ENCODE results near the gene C10orf105. TPM values are rescaled to one million over a fixed set of nuclear protein-coding genes. Genes with fewer than 3 reads are reported as not detected.

C10orf105 gene
- total and polyA plus RNA-seq, 2 of the 8 experiments (the other 6 are each of a cell fraction or from before 2014, with no cell fraction given), result 0.71 to 0.73 TPM

DNA sequence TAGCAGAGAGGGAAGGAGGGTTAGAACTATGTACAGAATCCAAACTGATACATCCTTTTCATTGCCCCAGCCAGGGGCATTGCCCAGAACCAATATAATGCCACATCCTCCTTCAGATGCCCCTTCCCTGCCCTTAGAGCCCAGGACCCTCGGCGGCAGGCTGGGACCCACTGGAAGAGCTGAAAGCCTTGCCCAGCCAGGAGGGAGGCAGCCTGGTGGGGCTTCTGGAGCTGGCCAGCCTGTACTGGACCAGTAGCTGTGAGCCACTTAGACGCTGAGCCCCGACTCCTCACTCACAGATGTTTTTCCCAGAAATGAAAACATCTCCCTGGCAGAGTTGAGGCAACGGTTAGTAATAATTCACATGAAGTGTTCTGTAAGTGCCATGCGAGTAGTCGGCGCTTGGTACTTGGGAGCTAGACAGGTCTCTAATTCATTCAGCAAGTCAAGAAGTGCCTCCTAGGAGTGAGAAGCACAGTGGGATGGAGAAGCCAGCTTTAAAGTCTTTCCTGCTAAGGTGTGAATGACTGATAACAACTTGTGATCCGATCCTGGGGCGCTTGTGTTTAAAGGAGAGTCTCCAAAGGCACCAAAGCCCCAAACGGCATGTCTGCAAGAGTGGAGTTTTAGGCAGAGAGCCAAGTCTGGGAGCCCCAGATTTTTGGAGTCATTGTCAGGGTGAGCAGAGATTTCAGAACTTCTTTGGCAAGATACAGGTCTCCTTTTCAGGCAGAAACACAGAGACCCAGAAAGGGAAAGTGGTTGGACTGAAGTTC is 44.0 kb upstream of the C10orf105 start:
- no peaks in the 10 kb centered on the region for H3K36me3 ChIP-seq (ENCODE audit: control insufficient read depth in 2 of 4, insufficient read depth in 4 of 4, low read length in 3 of 4)
- H2BK20ac ChIP-seq (ENCODE audit: low read length), result no peak overlapping the region
- WGBS, 2 experiments (ENCODE audit: extremely low coverage in 1 of 2, insufficient coverage in 1 of 2, insufficient read length in 1 of 2, insufficient replicate concordance in 2 of 2, low coverage in 1 of 2, low lambda C conversion rate in 2 of 2, missing lambda C conversion rate in 1 of 2), result 82% methylated on average over 11 of the region's 11 CpGs; no CpG with 5 or more reads in 1 of the 2 experiments
- H3K79me1 ChIP-seq (ENCODE audit: low read depth, low read length), result no peaks in the 10 kb centered on the region
- no peak overlapping the region for H2BK15ac ChIP-seq (ENCODE audit: low read length)
- no peaks in the 10 kb centered on the region for H4K20me1 ChIP-seq (replicated peaks in 1 of 2; ENCODE audit: control insufficient read depth in 1 of 2, insufficient read depth in 2 of 2, low read length in 2 of 2)
- H2AK5ac ChIP-seq (ENCODE audit: low read depth, low read length), result no peak overlapping the region
- H3K27me3 ChIP-seq (replicated peaks in 1 of 4; ENCODE audit: control insufficient read depth in 3 of 4, extremely low read depth in 1 of 4, insufficient read depth in 3 of 4, low read length in 3 of 4), result no peaks in the 10 kb centered on the region; a peak in 1 of 7 replicates
- ChIA-PET POLR2A (ENCODE audit: partially characterized antibody) (no interaction called here), CTCF (ENCODE audit: partially characterized antibody) (interaction anchor here (0.8 to 5.3 kb wide), 17 partner anchors 8 to 449 kb away, joined by 3 to 44 read pairs (median 3); partner anchors contain the start of gene VSIR)
- FAIRE-seq (no peak), DNase-seq (ENCODE audit: low read depth in 1 of 2, low spot score in 2 of 2) (no peak)
- no peak overlapping the region for H2AFZ ChIP-seq (ENCODE audit: low read length)
- H3K23ac ChIP-seq (ENCODE audit: insufficient read length), result no peak overlapping the region
- no peak overlapping the region for H2BK12ac ChIP-seq (ENCODE audit: low read depth, low read length)
- H3K18ac ChIP-seq (ENCODE audit: extremely low read depth, low read length), result no peak overlapping the region
- no peaks in the 10 kb centered on the region for H3K23me2 ChIP-seq (ENCODE audit: low read depth, low read length)
- H3K4me1 ChIP-seq (replicated peaks in 1 of 4; ENCODE audit: control insufficient read depth in 3 of 4, insufficient read depth in 4 of 4, low read length in 3 of 4), result no peaks in the 10 kb centered on the region; a peak in 1 of 7 replicates
- H4K91ac ChIP-seq (replicated peaks; ENCODE audit: insufficient read length, low read length), result no peak overlapping the region
- no peak overlapping the region for H3K9ac ChIP-seq (replicated peaks in 1 of 4; ENCODE audit: extremely low read depth in 1 of 4, low read depth in 3 of 4, low read length in 3 of 4)
- H3K14ac ChIP-seq (ENCODE audit: insufficient read length), result no peak overlapping the region
- H2BK120ac ChIP-seq (replicated peaks; ENCODE audit: low read depth, low read length), result no peak overlapping the region
- H3K9me3 ChIP-seq (ENCODE audit: insufficient read depth in 2 of 2, low read depth in 1 of 2, low read length in 1 of 2), result no peaks in the 10 kb centered on the region
- no peak overlapping the region for H3K56ac ChIP-seq (replicated peaks; ENCODE audit: insufficient read length, low read depth, low read length)
- H3K4me3 ChIP-seq (ENCODE audit: extremely low read depth in 1 of 4, insufficient read depth in 2 of 4, low read depth in 3 of 4, low read length in 4 of 4), result no peak overlapping the region
- no peak overlapping the region for H3K4ac ChIP-seq (replicated peaks; ENCODE audit: insufficient read length, low read depth, low read length)
- H2BK5ac ChIP-seq (ENCODE audit: low read depth, low read length), result no peak overlapping the region
- H4K8ac ChIP-seq (ENCODE audit: extremely low read depth, insufficient read depth, low read length), result no peak overlapping the region
- H3K27ac ChIP-seq (ENCODE audit: low read depth, low read length), result no peak overlapping the region
- no peaks in the 10 kb centered on the region for H3K79me2 ChIP-seq (ENCODE audit: control insufficient read depth in 1 of 2, insufficient read depth in 2 of 2, low read length in 2 of 2)
- no peak overlapping the region for H3K4me2 ChIP-seq (ENCODE audit: insufficient read depth in 1 of 2, low read depth in 2 of 2, low read length in 2 of 2)
- no peak overlapping the region for H4K5ac ChIP-seq (ENCODE audit: insufficient read length, low read depth, low read length)
- TF ChIP-seq ASH2L (IDR thresholded peaks at IDR 0.05; ENCODE audit: low read length) (no peak), SRF (IDR thresholded peaks at IDR 0.05; ENCODE audit: low read depth, low read length) (no peak), EZH2 (IDR thresholded peaks at IDR 0.05; ENCODE audit: low read depth, low read length, severe bottlenecking) (no peak), SAP30 (IDR thresholded peaks at IDR 0.05; ENCODE audit: insufficient read depth, insufficient replicate concordance, low read length) (no peak), CBX8 (IDR thresholded peaks at IDR 0.05; ENCODE audit: borderline replicate concordance, low read depth, low read length) (no peak), JUND (IDR thresholded peaks at IDR 0.05; ENCODE audit: low read length) (no peak), ZNF274 (IDR thresholded peaks at IDR 0.05; ENCODE audit: borderline replicate concordance, extremely low read depth, low read length) (no peak)
- TF ChIP-seq, protein P1, sequence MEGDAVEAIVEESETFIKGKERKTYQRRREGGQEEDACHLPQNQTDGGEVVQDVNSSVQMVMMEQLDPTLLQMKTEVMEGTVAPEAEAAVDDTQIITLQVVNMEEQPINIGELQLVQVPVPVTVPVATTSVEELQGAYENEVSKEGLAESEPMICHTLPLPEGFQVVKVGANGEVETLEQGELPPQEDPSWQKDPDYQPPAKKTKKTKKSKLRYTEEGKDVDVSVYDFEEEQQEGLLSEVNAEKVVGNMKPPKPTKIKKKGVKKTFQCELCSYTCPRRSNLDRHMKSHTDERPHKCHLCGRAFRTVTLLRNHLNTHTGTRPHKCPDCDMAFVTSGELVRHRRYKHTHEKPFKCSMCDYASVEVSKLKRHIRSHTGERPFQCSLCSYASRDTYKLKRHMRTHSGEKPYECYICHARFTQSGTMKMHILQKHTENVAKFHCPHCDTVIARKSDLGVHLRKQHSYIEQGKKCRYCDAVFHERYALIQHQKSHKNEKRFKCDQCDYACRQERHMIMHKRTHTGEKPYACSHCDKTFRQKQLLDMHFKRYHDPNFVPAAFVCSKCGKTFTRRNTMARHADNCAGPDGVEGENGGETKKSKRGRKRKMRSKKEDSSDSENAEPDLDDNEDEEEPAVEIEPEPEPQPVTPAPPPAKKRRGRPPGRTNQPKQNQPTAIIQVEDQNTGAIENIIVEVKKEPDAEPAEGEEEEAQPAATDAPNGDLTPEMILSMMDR (IDR thresholded peaks at IDR 0.05; ENCODE audit: control extremely low read depth in 1 of 3, insufficient read depth in 1 of 3, low read depth in 1 of 3, low read length in 3 of 3), result no peak
- TF ChIP-seq, protein P2, sequence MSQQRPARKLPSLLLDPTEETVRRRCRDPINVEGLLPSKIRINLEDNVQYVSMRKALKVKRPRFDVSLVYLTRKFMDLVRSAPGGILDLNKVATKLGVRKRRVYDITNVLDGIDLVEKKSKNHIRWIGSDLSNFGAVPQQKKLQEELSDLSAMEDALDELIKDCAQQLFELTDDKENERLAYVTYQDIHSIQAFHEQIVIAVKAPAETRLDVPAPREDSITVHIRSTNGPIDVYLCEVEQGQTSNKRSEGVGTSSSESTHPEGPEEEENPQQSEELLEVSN (IDR thresholded peaks at IDR 0.05), result no peak
